CD14-positive monocyte (primary cell): Measurements from ENCODE around the gene PPP1R16B. TPM values are rescaled to one million over a fixed set of nuclear protein-coding genes. Genes with fewer than 3 reads are reported as not detected.

Source experiments
- DNase-seq, 3 donors: peaks; one replicate each; pipeline ENCODE4 v3.0.0-alpha.2; 2011 to 2022
- H2AFZ ChIP-seq: 2 replicates; pipeline ENCODE4 v1.6.0; 2012; ENCODE audit warnings: mild to moderate bottlenecking, low read depth, low read length, inconsistent platforms; ENCODE audit not compliant: insufficient read depth, poor library complexity, severe bottlenecking
- H3K27ac ChIP-seq, 2 donors: 1 replicate in 1 of 2; 2 replicates in 1 of 2; pipeline ENCODE4 v1.5.1; 2012 to 2013; ENCODE audit warnings: low read length in 2 of 2, control low read depth in 1 of 2, inconsistent platforms in 1 of 2, low read depth in 1 of 2, mild to moderate bottlenecking in 1 of 2
- H3K27me3 ChIP-seq, 2 donors: one replicate each; pipeline versions ENCODE4 v1.6.0 to v1.6.1; 2011 to 2013; ENCODE audit warnings: low read length in 2 of 2; ENCODE audit not compliant: control insufficient read depth in 2 of 2, insufficient read depth in 2 of 2
- H3K36me3 ChIP-seq, 2 donors: replicated peaks in 1 of 2; 1 replicate in 1 of 2; 2 replicates in 1 of 2; pipeline versions ENCODE4 v1.5.1 to v1.6.1; 2012 to 2013; ENCODE audit warnings: low read length in 2 of 2, control low read depth in 1 of 2, inconsistent platforms in 1 of 2, mild to moderate bottlenecking in 1 of 2; ENCODE audit not compliant: insufficient read depth in 2 of 2, control insufficient read depth in 1 of 2
- H3K4me1 ChIP-seq, 2 donors: 1 replicate in 1 of 2; 2 replicates in 1 of 2; pipeline versions ENCODE4 v1.5.1 to v1.6.1; 2012 to 2013; ENCODE audit warnings: low read length in 2 of 2, control low read depth in 1 of 2, inconsistent platforms in 1 of 2, mild to moderate bottlenecking in 1 of 2, moderate library complexity in 1 of 2; ENCODE audit not compliant: insufficient read depth in 2 of 2, control insufficient read depth in 1 of 2
- H3K4me2 ChIP-seq: replicated peaks from 2 replicates; pipeline ENCODE3; 2012; ENCODE audit warnings: low read length, moderate library complexity, mild to moderate bottlenecking; ENCODE audit not compliant: poor library complexity, severe bottlenecking; ENCODE audit errors: extremely low read depth
- H3K4me3 ChIP-seq, 3 experiments: fragments of 200-600 bp in 1 of 3; sonication (generic) in 1 of 3; replicated peaks in 1 of 3; 1 replicate in 2 of 3; 2 replicates in 1 of 3; pipeline ENCODE4 v1.5.1; 2011 to 2013; ENCODE audit warnings: low read length in 3 of 3, mild to moderate bottlenecking in 3 of 3, control low read depth in 2 of 3, low read depth in 2 of 3, inconsistent platforms in 1 of 3, moderate library complexity in 1 of 3
- H3K79me2 ChIP-seq: 2 replicates; pipeline ENCODE4 v1.6.0; 2012; ENCODE audit warnings: mild to moderate bottlenecking, control low read depth, inconsistent platforms, low read length, moderate library complexity; ENCODE audit not compliant: insufficient read depth
- H3K9ac ChIP-seq: 2 replicates; pipeline ENCODE4 v1.6.0; 2017; ENCODE audit warnings: low read length, mild to moderate bottlenecking; ENCODE audit not compliant: insufficient read depth, poor library complexity, severe bottlenecking
- H3K9me3 ChIP-seq, 2 donors: replicated peaks in 1 of 2; 1 replicate in 1 of 2; 2 replicates in 1 of 2; pipeline versions ENCODE4 v1.5.1 to v1.6.1; 2012 to 2013; ENCODE audit warnings: low read length in 2 of 2, control low read depth in 1 of 2; ENCODE audit not compliant: control insufficient read depth in 1 of 2, insufficient read depth in 1 of 2
- H4K20me1 ChIP-seq: 2 replicates; pipeline ENCODE4 v1.6.0; 2012; ENCODE audit warnings: mild to moderate bottlenecking, low read length, control low read depth, moderate library complexity; ENCODE audit not compliant: insufficient read depth
- H3K27ac Mint-ChIP-seq, 7 donors: one replicate each; pipeline ENCODE4 v1.8.0; 2020; ENCODE audit warnings: mild to moderate bottlenecking in 7 of 7, mixed read lengths in 7 of 7, moderate library complexity in 6 of 7, inconsistent platforms in 2 of 7
- H3K27me3 Mint-ChIP-seq, 3 donors: one replicate each; pipeline ENCODE4 v1.8.0; 2021 to 2022; ENCODE audit warnings: low read depth in 3 of 3, mild to moderate bottlenecking in 3 of 3, mixed read lengths in 3 of 3, moderate library complexity in 3 of 3, inconsistent platforms in 1 of 3
- H3K36me3 Mint-ChIP-seq, 2 donors: one replicate each; pipeline ENCODE4 v1.8.0; 2020; ENCODE audit warnings: mixed read lengths in 2 of 2, inconsistent platforms in 1 of 2, mild to moderate bottlenecking in 1 of 2
- H3K4me1 Mint-ChIP-seq: one replicate; pipeline ENCODE4 v1.8.0; 2020; ENCODE audit warnings: mild to moderate bottlenecking, mixed read lengths
- H3K4me3 Mint-ChIP-seq, 2 donors: one replicate each; pipeline ENCODE4 v1.8.0; 2020; ENCODE audit warnings: mild to moderate bottlenecking in 2 of 2, mixed read lengths in 2 of 2, moderate library complexity in 1 of 2
- H3K9me3 Mint-ChIP-seq, 7 donors: one replicate each; pipeline ENCODE4 v1.8.0; 2020 to 2022; ENCODE audit warnings: mixed read lengths in 7 of 7, mild to moderate bottlenecking in 6 of 7, moderate library complexity in 6 of 7, inconsistent platforms in 2 of 7
- WGBS: methylation state at CpG from one replicate; pipeline ENCODE4 v1.1.5; 2013; ENCODE audit warnings: missing lambda C conversion rate; ENCODE audit not compliant: insufficient coverage; 5-methylcytosine and 5-hydroxymethylcytosine counted together
- intact Hi-C, 2 donors: fragments of 100-400 bp; cut with micrococcal nuclease; formaldehyde crosslinking; loops; one replicate each; pipeline versions ENCODE4 v1.15.0 to v1.15.1; 2023
- polyA plus RNA-seq, 3 donors: library from polyadenylated mRNA; depleted of rRNA in 1 of 3; unstranded in 2 of 3; stranded (reverse) in 1 of 3; fragments of 300-500 nt in 2 of 3; fragments of >200 nt in 1 of 3; fragmentation: Illumina TruSeq in 2 of 3; gene quantifications; 1 replicate in 2 of 3; 2 replicates in 1 of 3; pipeline ENCODE4 v1.2.3, GENCODE V29; 2012 to 2021
- TF ChIP-seq, protein P1 (sequence below): fragments of 200-600 bp; IDR thresholded peaks from one replicate; pipeline ENCODE4 v1.8.0; 2022; ENCODE audit warnings: antibody characterized with exemption, mild to moderate bottlenecking

The PPP1R16B gene
- polyA plus RNA-seq, 3 donors = 1.1 to 4.4 (median 1.4) TPM

DNA sequence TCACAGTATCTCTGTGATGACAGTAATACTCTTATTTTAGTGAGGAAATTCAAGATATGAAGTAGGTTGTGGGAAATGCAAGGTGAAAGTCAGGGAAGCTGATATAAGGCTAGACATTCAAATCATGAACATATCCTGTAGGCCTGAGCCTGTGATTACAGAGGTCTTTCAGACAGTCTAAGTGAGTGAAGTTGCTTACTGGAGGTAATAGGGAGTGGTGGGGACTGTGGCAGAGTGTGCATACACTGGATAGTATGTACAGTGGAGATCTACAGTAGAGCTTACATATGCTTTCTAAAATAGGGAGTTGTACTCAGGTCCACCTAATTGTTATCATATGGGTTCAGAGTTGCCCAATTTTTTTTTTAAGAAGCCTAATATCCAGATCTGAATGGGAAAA, 159.8 kb downstream of the PPP1R16B start:
- peaks cover 57% of the 10 kb centered on the region for H3K79me2 ChIP-seq
- DNase-seq = no peak
- peaks cover 26 to 39% of the 10 kb centered on the region in 2 donors for H3K36me3 Mint-ChIP-seq
- H4K20me1 ChIP-seq = peaks cover 21% of the 10 kb centered on the region
- intact Hi-C loops = no loop called here
- no peak overlapping the region for H2AFZ ChIP-seq
- no peaks in the 10 kb centered on the region for H3K9me3 Mint-ChIP-seq
- TF ChIP-seq, protein P1, sequence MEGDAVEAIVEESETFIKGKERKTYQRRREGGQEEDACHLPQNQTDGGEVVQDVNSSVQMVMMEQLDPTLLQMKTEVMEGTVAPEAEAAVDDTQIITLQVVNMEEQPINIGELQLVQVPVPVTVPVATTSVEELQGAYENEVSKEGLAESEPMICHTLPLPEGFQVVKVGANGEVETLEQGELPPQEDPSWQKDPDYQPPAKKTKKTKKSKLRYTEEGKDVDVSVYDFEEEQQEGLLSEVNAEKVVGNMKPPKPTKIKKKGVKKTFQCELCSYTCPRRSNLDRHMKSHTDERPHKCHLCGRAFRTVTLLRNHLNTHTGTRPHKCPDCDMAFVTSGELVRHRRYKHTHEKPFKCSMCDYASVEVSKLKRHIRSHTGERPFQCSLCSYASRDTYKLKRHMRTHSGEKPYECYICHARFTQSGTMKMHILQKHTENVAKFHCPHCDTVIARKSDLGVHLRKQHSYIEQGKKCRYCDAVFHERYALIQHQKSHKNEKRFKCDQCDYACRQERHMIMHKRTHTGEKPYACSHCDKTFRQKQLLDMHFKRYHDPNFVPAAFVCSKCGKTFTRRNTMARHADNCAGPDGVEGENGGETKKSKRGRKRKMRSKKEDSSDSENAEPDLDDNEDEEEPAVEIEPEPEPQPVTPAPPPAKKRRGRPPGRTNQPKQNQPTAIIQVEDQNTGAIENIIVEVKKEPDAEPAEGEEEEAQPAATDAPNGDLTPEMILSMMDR = no peak
- H3K27ac Mint-ChIP-seq = no peak overlapping the region
- peaks cover 14 to 23% of the 10 kb centered on the region in 2 donors for H3K4me1 ChIP-seq
- H3K9me3 ChIP-seq = no peaks in the 10 kb centered on the region
- H3K27me3 Mint-ChIP-seq = no peaks in the 10 kb centered on the region
- peaks cover 15% of the 10 kb centered on the region for H3K4me1 Mint-ChIP-seq
- no peaks in the 10 kb centered on the region for H3K27me3 ChIP-seq
- H3K27ac ChIP-seq = no peak overlapping the region
- no peak overlapping the region for H3K9ac ChIP-seq
- H3K36me3 ChIP-seq = peaks cover 24 to 50% of the 10 kb centered on the region in 2 donors
- H3K4me2 ChIP-seq = no peak overlapping the region
- H3K4me3 ChIP-seq = no peak overlapping the region
- no peak overlapping the region for H3K4me3 Mint-ChIP-seq

DNA sequence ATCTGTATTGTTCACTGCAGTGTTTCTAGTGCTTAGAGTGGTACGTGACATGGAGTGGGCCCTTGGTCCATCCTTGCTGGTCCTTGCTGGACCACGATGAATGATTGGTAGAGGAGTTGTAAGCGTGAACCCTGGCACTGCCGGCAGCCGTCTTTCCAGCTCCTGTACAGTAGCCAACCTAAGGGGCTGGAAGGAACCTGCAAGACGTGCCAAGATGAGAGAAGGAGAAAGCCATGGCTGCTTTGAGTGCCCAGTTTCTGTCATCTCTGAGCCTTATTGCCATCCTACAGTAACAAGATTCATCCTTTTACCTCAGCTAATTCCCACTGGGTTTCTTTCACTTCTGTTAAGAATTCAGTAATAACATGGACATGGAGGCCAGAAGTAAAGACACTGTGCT, 162.6 kb downstream of the PPP1R16B start:
- peaks cover 2 to 8% of the 10 kb centered on the region in 2 donors for H3K4me1 ChIP-seq
- H3K27me3 ChIP-seq = no peaks in the 10 kb centered on the region
- no peak overlapping the region for H2AFZ ChIP-seq
- H3K9ac ChIP-seq = no peak overlapping the region
- TF ChIP-seq, protein P1 = no peak
- no peaks in the 10 kb centered on the region for H3K9me3 ChIP-seq
- no peak overlapping the region for H3K4me3 ChIP-seq
- no peaks in the 10 kb centered on the region for H3K27me3 Mint-ChIP-seq
- 100% methylated on average over 5 of the region's 6 CpGs for WGBS
- no peak overlapping the region for H3K4me3 Mint-ChIP-seq
- intact Hi-C loops = no loop called here
- peaks cover 48% of the 10 kb centered on the region for H3K79me2 ChIP-seq
- peaks cover 4% of the 10 kb centered on the region for H3K4me1 Mint-ChIP-seq
- H3K36me3 ChIP-seq = peaks cover 44 to 78% of the 10 kb centered on the region in 2 donors
- peaks cover 48 to 66% of the 10 kb centered on the region in 2 donors for H3K36me3 Mint-ChIP-seq
- no peaks in the 10 kb centered on the region for H3K9me3 Mint-ChIP-seq
- H4K20me1 ChIP-seq = peaks cover 21% of the 10 kb centered on the region
- H3K27ac Mint-ChIP-seq = no peak overlapping the region
- DNase-seq = no peak
- H3K4me2 ChIP-seq = no peak overlapping the region
- H3K27ac ChIP-seq = no peak overlapping the region
